ENCODE results near the gene DYNLL2.
"Not testable (repeated sequence)": the region's sequence is repeated elsewhere in the genome, so short reads cannot be mapped to it uniquely, and the experiment has no call there.

The DYNLL2 gene

DNA sequence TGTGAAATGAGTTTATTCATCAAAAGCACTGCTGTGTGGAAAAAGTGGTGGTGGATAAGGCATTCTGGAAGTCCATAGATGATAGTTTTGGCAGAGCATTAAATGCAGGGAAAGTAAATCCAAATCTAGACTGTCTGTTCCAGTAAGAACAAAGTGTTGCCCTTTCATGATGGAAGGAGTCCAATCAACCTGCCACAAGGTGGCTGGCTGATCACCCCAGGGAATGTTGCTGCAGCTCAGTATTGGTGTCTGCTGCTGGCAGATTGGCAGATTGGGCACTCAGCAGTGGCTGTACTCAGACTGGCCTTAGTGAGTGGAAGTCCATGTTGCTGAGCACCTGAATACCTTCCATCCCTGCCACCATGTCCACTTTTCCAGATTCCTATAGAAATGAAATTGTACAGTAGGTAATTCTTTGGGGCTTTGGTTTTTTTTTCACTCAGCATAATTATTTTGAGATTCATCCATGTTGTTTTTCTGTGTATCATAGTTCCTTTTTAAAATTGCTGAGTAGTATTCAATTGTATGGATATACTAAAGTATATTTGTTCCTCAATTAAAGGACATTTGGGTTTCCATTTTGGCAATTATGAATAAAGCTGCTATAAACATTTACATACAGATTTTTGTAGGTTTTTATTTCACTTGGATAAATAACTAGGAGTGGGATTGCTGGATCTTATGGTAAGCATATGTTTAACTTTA lies 14.3 kb downstream of the DYNLL2 start:
- DNase-seq (ENCODE audit: extremely low read depth in 1 of 2, low read depth in 1 of 2) = no peak

- DNase-seq (ENCODE audit: extremely low read depth in 1 of 2, low read depth in 1 of 2) = no peak
Observed at GRCh38 chr17:58100506-58100905, 17.3 kb downstream of the DYNLL2 start.

- DNase-seq (ENCODE audit: extremely low read depth in 1 of 2, low read depth in 1 of 2) = not testable (repeated sequence)
Observed at GRCh38 chr17:58101898-58102297, 18.7 kb downstream of the DYNLL2 start.

- DNase-seq (ENCODE audit: extremely low read depth in 1 of 2, low read depth in 1 of 2) = no peak
Observed at GRCh38 chr17:58105093-58105492, 21.9 kb downstream of the DYNLL2 start.

- no peak for DNase-seq (ENCODE audit: extremely low read depth in 1 of 2, low read depth in 1 of 2)
Observed at GRCh38 chr17:58107306-58107705, 24.1 kb downstream of the DYNLL2 start.

DNA sequence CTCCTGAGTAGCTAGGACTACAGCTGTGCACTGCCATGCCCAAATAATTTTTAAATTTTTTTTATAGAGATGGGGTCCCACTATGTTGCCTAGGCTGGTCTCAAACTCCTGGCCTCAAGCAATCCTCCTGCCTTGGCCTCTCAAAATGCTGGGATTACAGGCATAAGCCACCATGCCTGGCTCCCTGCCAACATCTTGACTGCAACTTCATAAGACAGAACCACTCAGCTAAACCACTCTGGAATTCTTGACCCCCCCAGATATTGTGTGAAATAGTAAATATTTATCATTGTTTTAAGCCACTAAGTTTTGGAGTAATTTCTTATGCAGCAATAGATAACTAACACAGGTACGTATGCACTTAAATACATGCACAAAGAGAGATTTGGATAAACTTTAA lies 26.0 kb downstream of the DYNLL2 start:
- no peak for DNase-seq (ENCODE audit: extremely low read depth in 1 of 2, low read depth in 1 of 2)

DNA sequence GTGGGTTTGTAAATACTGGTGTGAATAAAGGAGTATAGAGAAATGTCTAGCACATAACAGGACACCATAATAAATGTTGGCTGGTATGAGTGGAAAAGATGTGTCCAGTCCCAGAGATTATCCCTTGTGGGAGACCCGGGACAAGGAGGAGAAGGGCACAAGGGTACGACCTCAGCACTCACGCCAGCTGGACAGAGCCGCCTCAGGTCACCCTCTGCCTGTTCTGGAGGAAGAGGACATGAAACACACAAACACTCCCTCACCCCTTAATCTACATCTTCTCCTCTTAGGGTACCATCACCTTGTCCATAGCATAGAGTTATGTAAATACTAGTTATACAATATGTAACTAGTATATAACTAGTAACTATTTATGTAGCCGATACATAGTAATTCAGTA lies 26.8 kb downstream of the DYNLL2 start:
- no peak for DNase-seq (ENCODE audit: extremely low read depth in 1 of 2, low read depth in 1 of 2)

GRCh38 chr17:58111676-58112075 lies 28.5 kb downstream of the DYNLL2 start:
- no peak for DNase-seq (ENCODE audit: extremely low read depth in 1 of 2, low read depth in 1 of 2)

- DNase-seq (ENCODE audit: extremely low read depth in 1 of 2, low read depth in 1 of 2) = peak; percentile 58 to 73
Observed at GRCh38 chr17:58112970-58113631, 29.9 kb downstream of the DYNLL2 start.

DNA sequence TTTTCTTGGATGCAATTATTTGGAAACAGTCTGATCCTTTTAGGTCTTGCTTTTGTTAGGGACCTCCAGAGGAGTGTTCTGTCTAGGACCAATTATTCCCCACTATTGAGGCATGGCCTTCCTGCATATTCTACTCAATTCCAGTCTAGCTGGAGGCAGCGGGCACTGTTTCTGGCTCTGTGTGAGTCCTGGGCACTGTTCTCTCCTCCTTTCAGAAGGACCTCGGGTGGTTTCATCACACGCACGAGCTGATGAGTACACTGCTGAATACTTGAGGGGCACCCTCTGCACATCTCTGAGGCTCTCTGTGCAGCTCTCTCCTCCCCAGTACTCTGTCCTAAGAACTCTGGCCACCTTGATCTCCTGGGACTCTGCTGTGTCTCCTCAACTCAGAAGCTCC lies 30.7 kb downstream of the DYNLL2 start:
- no peak for DNase-seq (ENCODE audit: extremely low read depth in 1 of 2, low read depth in 1 of 2)

- DNase-seq (ENCODE audit: extremely low read depth in 1 of 2, low read depth in 1 of 2) = no peak
Observed at GRCh38 chr17:58117382-58117781, 34.2 kb downstream of the DYNLL2 start.

- no peak for DNase-seq (ENCODE audit: extremely low read depth in 1 of 2, low read depth in 1 of 2)
Observed at GRCh38 chr17:58119491-58119890, 36.3 kb downstream of the DYNLL2 start.

DNA sequence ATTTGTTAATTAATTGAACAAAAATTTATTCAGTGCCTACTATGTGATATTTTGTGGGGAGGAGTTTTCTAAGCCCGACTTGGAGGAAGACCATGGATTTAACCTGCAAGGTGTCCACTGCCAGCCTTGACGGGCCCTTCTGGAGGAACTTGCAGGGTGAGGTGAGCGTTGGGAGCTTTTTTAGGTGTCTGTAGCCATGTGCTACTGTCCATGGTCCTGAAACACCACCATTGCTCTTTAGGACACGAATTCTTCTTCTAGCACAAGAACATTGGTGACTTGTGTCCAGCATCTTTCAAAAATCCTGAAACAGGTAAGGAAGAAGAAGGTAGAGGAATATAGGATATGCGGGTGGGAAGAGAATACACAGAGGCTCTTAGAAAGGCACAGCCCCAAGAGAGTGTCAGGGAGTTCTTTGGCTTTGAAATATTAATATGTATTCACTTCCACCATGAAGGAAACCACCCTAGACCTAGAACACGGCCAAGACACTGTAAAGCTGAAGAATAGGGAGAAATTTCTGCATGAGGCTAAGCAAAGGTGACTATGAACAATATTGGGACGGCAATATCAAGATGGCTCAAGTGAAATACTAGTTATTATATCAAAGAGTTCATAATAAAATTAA lies 37.1 kb downstream of the DYNLL2 start:
- DNase-seq (ENCODE audit: extremely low read depth in 1 of 2, low read depth in 1 of 2) = peak in 1 of 2 donors; percentile 8

DNA sequence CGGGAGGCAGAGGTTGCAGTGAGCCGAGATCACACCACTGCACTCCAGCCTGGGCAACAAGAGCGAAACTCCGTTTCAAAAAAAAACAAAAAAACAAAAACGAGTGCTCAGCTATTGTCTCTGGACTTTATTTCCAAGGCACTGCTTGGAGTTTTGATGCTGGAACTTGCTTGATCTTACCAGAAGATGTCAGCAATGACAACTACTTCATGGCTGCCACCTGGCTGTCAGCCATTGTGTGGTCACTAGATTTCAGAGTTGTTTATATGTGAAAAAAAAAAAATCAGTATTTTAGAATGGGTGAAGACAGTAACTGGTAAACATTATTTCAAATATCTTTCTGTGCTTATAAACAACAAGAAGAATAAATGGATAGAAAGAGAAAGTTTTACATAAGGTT lies 38.7 kb downstream of the DYNLL2 start:
- no peak for DNase-seq (ENCODE audit: extremely low read depth in 1 of 2, low read depth in 1 of 2)

GRCh38 chr17:58127846-58128245 lies 44.6 kb downstream of the DYNLL2 start:
- no peak for DNase-seq (ENCODE audit: extremely low read depth in 1 of 2, low read depth in 1 of 2)

DNA sequence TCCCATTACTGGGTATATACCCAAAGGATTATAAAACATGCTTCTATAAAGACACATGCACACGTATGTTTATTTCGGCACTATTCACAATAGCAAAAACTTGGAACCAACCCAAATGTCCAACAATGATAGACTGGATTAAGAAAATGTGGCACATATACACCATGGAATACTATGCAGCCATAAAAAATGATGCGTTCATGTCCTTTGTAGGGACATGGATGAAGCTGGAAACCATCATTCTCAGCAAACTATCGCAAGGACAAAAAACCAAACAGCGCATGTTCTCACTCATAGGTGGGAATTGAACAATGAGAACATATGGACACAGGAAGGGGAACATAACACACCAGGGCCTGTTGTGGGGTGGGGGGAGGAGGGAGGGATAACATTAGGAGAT lies 49.5 kb downstream of the DYNLL2 start:
- DNase-seq (ENCODE audit: extremely low read depth in 1 of 2, low read depth in 1 of 2) = not testable (repeated sequence)

DNA sequence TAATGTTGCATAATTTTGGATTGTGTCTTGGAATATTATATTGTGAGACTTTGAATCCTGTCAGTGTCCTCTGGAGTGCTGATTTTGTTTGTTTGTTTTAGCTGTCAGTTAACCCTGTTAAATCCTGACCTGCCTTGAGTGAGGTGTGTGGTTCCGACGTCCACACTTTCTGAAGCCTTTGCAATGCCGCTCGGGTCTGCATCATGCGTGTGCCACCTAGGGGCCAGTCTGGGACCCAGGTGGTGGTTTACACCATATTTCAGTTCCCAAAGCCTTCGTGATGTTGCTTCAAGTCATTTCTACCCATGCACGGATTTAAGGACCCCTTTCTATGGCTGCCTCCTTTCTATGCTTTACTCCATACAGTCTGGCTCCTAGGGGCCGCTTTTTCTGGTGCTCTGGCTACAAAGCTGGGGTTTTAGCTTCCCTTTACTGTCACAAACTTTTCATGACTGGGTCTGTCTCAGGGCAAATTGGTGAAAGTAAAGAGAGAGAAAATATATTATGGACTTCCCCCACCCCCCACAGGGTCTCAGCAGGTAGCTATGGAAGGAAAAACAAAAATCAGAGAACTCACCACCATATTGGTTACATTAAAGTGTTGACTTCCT lies 53.6 kb downstream of the DYNLL2 start:
- DNase-seq (ENCODE audit: extremely low read depth in 1 of 2, low read depth in 1 of 2) = no peak

DNA sequence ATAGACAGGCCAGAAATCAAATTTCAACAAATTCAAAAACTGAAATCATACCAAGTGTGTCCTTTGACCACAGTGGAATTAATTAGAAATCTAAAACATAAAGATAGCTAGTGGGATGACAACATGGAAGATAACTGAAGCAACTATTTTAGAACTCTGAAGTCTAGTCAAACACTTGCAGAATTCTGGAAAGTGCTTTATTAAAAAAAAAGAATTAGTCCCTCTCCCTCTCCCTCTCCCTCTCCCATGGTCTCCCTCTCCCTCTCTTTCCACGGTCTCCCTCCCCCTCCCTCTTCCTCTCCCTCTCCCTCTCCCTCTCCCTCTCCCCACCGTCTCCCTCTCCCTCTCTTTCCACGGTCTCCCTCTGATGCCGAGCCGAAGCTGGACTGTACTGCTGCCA lies 58.3 kb downstream of the DYNLL2 start:
- DNase-seq (ENCODE audit: extremely low read depth in 1 of 2, low read depth in 1 of 2) = no peak

DNA sequence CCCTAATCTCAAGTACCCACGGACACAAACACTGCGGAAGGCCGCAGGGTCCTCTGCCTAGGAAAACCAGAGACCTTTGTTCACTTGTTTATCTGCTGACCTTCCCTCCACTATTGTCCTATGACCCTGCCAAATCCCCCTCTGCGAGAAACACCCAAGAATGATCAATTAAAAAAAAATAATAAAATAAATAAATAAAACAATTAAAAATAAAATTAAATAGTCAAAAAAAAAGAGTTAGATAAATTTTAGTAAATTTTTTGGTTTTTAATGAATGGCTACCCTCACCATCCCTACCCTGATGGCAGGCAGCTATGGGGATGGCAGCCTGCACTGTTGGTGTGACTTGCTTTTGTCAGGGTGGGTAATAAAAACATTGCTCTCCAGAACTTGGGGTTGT lies 60.1 kb downstream of the DYNLL2 start:
- DNase-seq (ENCODE audit: extremely low read depth in 1 of 2, low read depth in 1 of 2) = not testable (repeated sequence)

DNA sequence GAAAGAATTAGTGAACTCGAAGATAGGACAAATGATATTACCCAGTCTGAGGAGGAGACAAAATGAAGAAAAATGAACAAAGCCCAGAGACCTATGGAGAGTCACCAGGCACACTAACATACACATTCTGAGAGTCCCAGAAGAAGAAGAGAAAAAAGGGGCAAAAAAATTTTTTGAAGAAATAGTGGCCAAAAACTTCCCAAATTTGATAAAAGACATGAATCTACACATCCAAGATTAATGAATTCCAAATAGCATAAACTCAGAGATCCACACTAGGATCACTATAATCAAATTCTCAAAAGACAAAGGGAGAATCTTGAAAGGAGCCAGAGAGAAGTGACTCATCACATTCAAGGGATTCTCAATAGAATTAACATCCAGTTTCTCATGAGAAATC lies 61.6 kb downstream of the DYNLL2 start:
- no peak for DNase-seq (ENCODE audit: extremely low read depth in 1 of 2, low read depth in 1 of 2)

Data from activated CD8-positive, alpha-beta memory T cell treated with anti-CD3 and anti-CD28 coated beads for 1 hour (primary cell).